Measurements from ENCODE around the gene ASCC2.
"Not testable (repeated sequence)": the region's sequence is repeated elsewhere in the genome, so short reads cannot be mapped to it uniquely, and the experiment has no call there.

The ASCC2 gene

DNA sequence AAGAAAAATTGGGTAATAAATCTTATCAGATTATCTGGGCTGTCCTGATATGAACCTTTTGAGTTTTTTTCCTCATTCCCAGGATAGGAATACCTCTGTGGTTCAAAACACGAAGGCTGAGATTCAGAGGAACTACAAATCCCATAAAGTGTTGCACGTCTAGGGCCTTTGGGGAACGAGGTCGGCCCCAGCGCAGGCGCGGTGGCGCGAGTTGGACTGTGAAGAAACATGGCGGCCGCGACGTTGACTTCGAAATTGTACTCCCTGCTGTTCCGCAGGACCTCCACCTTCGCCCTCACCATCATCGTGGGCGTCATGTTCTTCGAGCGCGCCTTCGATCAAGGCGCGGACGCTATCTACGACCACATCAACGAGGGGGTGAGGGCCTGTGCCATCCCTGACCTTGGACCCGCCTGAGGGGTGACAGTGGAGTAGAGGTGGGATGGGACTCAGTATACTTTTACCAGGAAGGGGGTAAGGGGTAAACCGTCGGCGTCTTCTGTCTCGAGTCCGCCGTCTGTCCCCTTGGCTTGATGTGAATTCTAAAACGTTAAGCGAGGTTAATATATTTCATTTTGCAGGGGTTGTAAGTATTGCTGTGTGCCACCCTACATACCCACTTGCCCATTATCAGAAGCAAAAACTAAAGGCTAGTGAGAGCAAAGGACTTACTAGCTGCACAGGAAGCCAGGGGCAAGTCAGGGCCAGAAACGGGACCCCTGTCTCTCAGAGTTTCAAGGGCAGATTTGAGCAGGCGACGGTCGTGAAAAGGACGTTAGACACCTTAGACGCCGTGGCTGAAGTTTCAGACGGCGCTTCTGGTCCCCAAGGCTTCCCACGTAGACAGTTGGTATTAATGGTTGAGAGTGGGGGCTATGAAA, 70.7 kb downstream of the ASCC2 start, which contains the start of gene UQCR10:
Gene UQCR10 (plus strand): TSS at position 199 of the 881 bp plus-strand sequence. CDS start 30 bp downstream, at position 229.
- H3K27ac Mint-ChIP-seq: peak within 1 kb of the TSS; percentile 95
- H3K27me3 Mint-ChIP-seq: no peaks in the 10 kb centered on the region
- H3K36me3 Mint-ChIP-seq: peaks cover 29% of the 10 kb centered on the region
- ATAC-seq: peak; percentile 90
- no peaks in the 10 kb centered on the region for H3K9me3 Mint-ChIP-seq
- H3K4me1 Mint-ChIP-seq: peaks cover 38% of the 10 kb centered on the region
- peak within 1 kb of the TSS; percentile 99 for H3K4me3 Mint-ChIP-seq

DNA sequence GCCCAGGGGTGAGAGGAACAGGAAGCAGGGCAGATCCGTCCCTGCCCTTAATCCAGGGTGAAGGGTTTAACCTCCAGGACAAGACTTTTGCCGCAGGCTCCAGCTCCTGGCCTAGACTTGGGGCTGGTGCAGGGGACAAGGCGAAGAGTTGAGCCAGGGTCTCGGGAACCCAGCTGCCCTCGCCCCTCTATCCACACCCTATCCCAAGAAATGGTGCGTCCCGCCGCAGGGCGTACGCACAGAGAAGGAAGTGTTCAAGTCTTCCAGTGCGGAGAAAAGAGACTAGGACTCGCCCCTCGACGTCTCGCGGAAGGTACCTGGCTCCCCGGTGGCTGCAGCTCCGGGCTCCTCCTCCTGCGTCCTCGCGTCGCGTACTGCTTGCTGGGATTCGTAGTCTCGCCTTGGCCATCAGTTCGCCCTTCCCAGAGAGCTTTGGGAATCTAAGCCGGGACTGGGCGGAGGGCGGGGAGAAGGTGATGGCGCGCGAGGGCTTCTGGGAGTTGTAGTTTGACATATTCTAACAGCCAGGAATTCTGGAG, 71.4 kb downstream of the ASCC2 start, which contains the start of gene ZMAT5:
Gene ZMAT5 (minus strand): TSS at position 376 of the 539 bp plus-strand sequence. CDS start 18,463 bp downstream, outside the sequence.
- peak; percentile 99 for ATAC-seq
- no peaks in the 10 kb centered on the region for H3K27me3 Mint-ChIP-seq

DNA sequence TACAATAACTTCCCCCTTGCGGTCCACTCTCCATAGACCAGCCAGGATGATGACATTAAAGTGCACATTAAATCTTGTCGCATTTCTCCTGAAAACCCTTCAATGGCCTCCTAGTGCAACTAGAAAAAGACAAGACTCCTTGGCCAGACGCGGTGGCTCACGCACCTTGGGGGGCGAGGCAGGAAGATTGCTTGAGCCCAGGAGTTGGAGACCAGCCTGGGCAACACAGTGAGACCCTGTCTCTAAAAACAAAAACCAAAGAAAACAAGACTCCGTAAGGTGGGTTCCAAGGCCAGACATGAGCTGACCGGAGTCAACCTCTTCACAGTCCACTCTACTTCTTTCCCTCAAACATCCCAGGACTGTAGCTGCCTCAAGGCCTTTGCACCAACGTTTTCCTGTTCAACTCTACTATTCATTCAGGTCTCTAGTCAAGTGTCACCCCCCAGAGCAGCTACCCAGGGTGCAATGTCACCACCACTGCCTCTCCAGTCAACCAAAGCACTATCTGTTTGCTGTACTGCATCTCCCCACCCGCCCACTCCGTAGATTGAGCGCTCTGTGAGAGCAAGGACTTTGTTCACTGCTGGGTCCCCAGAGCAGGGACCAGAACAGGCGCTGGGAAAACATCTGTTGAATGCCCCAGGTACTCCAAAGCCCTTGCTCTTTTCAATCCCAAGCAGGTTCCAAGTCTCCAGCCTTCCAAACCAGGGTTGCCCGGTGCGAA, 72.0 kb downstream of the ASCC2 start:
- peak; percentile 42 for ATAC-seq
- H3K27ac Mint-ChIP-seq: peak overlapping the region; percentile 95
- peak overlapping the region; percentile 99 for H3K4me3 Mint-ChIP-seq
- H3K27me3 Mint-ChIP-seq: no peaks in the 10 kb centered on the region
- peaks cover 24% of the 10 kb centered on the region for H3K36me3 Mint-ChIP-seq
- no peaks in the 10 kb centered on the region for H3K9me3 Mint-ChIP-seq
- peaks cover 38% of the 10 kb centered on the region for H3K4me1 Mint-ChIP-seq

More for the DNA sequence above, 71.4 kb downstream of the ASCC2 start, which contains the start of gene ZMAT5:
- Mint-ChIP-seq H3K4me1 (peaks cover 38% of the 10 kb centered on the region), H3K4me3 (peak within 1 kb of the TSS; percentile 99), H3K9me3 (no peaks in the 10 kb centered on the region), H3K36me3 (peaks cover 24% of the 10 kb centered on the region), H3K27ac (peak within 1 kb of the TSS; percentile 95)

DNA sequence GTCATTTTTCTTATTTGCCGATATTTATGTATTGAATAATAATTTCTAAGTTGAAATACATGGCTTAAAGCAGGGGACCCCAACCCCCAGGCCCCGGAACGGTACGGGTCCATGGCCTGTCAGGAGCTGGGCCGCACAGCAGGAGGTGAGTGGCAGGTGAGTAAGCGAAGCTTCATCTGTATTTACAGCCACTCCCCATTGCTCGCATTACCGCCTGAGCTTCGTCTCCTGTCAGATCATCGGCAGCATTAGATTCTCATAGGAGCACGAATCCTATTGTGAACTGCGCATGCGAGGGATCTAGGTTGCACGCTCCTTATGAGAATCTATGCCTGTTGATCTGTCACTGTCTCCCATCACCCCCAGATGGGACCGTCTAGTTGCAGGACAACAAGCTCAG, 75.8 kb downstream of the ASCC2 start:
- Mint-ChIP-seq H3K4me3 (no peak overlapping the region), H3K27ac (no peak overlapping the region), H3K36me3 (peaks cover 2% of the 10 kb centered on the region), H3K27me3 (no peaks in the 10 kb centered on the region), H3K9me3 (no peaks in the 10 kb centered on the region), H3K4me1 (peaks cover 22% of the 10 kb centered on the region)
- no peak for ATAC-seq

DNA sequence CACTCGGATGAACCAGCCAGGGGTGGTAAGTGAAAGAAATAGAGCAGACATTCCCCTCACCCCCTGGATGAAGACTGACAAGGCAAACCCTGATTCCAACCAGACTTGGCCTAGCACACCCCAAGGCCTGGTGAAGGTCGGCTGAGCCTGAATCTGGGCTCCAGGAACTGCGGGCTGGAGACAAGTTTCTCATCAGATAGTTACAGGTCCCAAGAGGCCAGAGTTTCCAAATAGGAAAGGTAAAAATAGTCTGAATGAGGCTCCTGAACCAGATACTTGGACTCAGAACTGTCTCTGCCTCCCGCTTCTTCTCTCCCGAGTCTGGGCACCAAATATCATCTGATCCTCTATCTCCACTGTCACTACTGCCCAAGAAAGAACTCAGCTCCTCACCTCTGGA, 79.1 kb downstream of the ASCC2 start:
- no peak overlapping the region for H3K27ac Mint-ChIP-seq
- no peak overlapping the region for H3K4me3 Mint-ChIP-seq
- ATAC-seq: no peak
- peaks cover 23% of the 10 kb centered on the region for H3K4me1 Mint-ChIP-seq
- no peaks in the 10 kb centered on the region for H3K27me3 Mint-ChIP-seq
- H3K9me3 Mint-ChIP-seq: no peaks in the 10 kb centered on the region
- no peaks in the 10 kb centered on the region for H3K36me3 Mint-ChIP-seq

DNA sequence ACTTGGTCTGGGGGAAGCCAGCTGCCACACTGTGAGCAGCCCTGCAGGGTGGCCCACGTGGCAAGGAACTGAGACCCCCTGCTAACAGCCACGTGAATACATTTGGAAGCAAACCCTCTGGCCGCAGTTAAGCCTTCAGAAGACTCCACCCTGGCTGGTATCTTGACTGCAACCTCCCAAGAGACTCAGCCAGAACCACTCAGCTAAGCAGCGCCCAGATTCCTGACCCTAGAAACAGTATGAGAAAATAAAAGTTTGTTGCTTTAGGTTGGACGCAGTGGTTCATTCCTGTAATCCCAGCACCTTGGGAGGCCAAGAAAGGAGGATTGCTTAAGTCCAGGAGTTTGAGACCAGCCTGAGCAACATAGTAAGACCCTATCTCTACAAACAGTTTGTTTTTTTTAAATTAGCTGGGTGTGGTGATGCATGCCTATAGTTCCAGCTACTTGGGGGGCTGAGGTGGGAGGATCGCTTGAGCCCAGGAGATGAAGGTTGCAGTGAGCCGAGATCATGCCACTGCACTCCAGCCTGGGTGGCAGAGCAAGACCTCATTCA, 79.9 kb downstream of the ASCC2 start:
- ATAC-seq: no peak
- no peaks in the 10 kb centered on the region for H3K36me3 Mint-ChIP-seq
- H3K27me3 Mint-ChIP-seq: no peaks in the 10 kb centered on the region
- H3K4me3 Mint-ChIP-seq: no peak overlapping the region
- H3K9me3 Mint-ChIP-seq: no peaks in the 10 kb centered on the region
- H3K27ac Mint-ChIP-seq: no peak overlapping the region
- peaks cover 23% of the 10 kb centered on the region for H3K4me1 Mint-ChIP-seq

DNA sequence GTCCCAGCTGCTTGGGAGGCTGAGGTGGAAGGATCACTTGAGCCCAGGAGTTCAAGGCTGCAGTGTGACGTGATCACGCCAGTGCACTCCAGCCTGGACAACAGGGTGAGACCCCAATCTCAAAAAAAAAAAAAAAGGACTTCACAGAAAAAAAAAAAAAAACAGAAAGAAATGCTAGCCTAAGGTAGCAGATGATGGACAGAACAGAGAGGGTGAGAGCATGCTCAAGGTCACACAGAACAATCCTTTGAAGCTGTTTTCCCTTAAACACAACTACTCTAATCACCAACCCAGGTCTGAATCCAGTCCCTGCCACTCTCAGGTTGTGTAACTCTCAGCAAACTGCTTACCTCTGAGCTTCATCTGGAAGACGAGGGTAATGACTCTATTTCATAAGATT, 81.0 kb downstream of the ASCC2 start:
- Mint-ChIP-seq H3K4me3 (no peak overlapping the region), H3K27me3 (no peaks in the 10 kb centered on the region), H3K9me3 (no peaks in the 10 kb centered on the region), H3K36me3 (no peaks in the 10 kb centered on the region), H3K27ac (no peak overlapping the region), H3K4me1 (peaks cover 28% of the 10 kb centered on the region)
- ATAC-seq: no peak

DNA sequence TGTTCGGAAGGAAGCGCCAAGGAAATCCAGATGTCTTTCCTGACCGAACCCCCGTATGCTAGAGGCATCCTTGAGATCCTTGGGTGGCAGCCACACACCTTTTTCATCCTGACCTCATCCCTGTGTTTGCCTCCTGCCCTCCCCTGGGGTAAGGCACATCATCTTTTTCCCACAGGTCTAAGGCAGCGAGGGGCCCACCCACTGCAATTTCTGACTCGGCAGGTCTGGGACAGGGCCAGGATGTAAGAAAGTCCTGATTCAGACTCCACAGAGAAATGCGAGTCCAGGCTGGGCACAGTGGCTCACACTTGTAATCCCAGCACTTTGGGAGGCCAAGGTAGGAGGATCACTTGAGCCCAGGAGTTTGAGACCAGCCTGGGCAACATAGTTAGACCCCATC, 81.7 kb downstream of the ASCC2 start:
- Mint-ChIP-seq H3K9me3 (no peaks in the 10 kb centered on the region), H3K27me3 (no peaks in the 10 kb centered on the region), H3K36me3 (no peaks in the 10 kb centered on the region), H3K4me1 (peaks cover 30% of the 10 kb centered on the region), H3K27ac (no peak overlapping the region), H3K4me3 (no peak overlapping the region)
- ATAC-seq: no peak

DNA sequence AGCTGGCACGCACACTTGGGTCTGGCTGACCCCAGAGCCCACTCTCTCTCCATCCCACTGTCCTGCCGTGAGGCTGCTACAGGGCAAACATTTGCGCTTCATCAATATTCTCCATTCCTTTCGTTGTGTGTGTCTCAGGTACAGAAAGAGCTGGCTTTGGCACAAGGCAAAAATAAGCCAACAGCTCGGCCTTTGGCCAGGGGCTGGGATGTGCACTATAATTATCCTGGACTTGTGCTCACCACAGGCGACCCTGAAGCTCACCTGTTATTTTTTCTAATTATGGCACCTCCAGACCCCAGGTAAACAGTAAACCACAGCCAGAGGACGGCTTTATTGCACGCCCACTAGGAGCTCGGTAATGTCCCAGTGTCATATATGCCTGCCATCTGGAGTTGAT, 82.2 kb downstream of the ASCC2 start:
- H3K4me1 Mint-ChIP-seq: peaks cover 30% of the 10 kb centered on the region
- H3K27ac Mint-ChIP-seq: no peak overlapping the region
- H3K4me3 Mint-ChIP-seq: no peak overlapping the region
- no peaks in the 10 kb centered on the region for H3K36me3 Mint-ChIP-seq
- ATAC-seq: no peak
- H3K9me3 Mint-ChIP-seq: no peaks in the 10 kb centered on the region
- no peaks in the 10 kb centered on the region for H3K27me3 Mint-ChIP-seq

DNA sequence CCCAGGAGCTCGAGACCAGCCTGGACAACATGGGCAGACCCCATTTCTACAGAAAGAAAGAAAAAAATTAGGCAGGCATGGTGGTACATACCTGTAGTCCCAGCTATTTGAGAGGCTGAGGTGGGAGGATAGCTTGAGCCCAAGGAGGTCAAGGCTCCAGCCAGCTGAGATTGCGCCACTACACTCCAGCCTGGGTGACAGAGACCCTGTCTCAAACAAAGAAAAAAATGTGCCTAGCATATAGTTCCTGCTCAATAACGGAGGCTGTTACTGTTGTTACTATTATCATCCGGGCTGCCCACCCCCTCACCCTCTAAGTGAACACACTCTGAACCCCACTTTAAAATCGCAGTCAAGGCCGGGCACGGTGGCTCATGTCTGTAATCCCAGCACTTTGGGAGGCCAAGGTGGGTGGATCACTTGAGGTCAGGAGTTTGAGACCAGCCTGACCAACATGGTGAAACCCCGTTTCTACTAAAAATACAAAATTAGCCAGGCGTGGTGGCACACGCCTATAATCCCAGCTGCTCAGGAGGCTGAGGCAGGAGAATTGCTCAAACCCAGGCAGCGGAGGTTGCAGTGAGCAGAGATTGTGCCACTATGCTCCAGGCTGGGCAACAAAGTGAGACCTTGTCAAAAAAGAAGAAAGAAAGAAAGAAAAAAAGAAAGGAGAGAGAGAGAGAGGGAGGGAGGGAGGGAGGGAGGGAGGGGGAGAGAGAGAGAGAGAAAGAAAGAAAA, 83.2 kb downstream of the ASCC2 start:
- H3K36me3 Mint-ChIP-seq, H3K27me3 Mint-ChIP-seq, H3K27ac Mint-ChIP-seq, H3K4me3 Mint-ChIP-seq, H3K9me3 Mint-ChIP-seq, ATAC-seq: not testable (repeated sequence)
- peaks cover 30% of the 10 kb centered on the region for H3K4me1 Mint-ChIP-seq

DNA sequence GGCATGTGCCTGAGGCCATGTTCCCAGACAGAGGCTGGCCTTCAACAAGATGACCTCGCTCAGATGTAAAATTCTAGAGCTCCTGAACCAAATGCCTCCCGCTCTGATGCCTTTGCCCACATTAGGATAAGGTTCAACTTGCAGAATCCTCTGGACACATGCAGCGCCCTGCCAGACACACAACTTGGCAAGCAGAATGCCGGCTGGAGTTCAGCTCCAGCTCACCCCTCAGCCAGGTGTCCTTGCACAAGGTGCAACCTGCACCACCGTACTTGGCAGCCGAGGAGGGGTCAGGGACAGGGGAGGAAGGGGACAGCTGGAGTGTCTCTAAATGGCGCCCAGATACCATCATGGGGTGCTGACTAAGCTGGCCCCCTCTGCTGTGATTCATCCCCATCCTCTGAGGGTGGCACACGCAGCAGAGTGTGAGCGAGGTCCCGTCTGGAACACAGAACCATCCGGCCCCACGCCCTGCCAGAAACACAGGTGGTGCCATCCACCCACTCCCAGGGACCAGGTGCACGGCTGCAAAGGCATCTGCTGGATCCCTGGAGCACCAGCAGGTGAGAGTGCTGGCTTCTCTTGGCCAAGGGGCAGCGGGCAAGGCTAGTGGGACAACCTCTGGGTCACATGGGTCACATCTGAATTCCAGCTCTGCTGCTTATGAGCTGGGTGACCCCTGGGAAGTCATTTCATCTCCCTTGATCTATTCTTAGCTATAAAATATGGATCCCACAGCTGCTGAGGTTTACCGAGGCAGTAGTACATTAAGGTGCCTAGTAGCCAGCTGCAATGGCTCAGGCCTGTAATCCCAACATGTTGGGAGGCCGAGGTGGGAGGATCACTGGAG, 84.0 kb downstream of the ASCC2 start:
- H3K27ac Mint-ChIP-seq: no peak overlapping the region
- peaks cover 16% of the 10 kb centered on the region for H3K36me3 Mint-ChIP-seq
- no peaks in the 10 kb centered on the region for H3K27me3 Mint-ChIP-seq
- H3K4me1 Mint-ChIP-seq: peaks cover 26% of the 10 kb centered on the region
- H3K4me3 Mint-ChIP-seq: no peak overlapping the region
- H3K9me3 Mint-ChIP-seq: no peaks in the 10 kb centered on the region
- no peak for ATAC-seq

DNA sequence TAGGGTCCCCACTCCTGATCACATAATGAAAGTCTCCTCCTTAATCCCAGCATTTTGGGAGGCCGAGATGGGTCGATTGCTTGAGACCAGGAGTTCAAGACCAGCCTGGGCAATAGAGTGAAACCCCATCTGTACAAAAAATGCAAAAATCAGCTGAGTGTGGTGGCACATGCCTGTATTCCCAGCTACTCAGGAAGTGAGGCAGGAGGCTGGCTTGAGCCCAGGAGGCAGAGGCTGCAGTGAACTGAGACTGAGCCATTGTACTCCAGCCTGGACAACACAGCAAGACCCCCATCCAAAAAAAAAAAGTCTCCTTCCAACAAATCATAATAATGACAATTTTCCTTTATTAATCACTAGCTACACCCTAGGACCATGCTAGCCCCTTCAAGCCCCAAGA, 86.4 kb downstream of the ASCC2 start:
- no peak overlapping the region for H3K4me3 Mint-ChIP-seq
- no peaks in the 10 kb centered on the region for H3K27me3 Mint-ChIP-seq
- H3K9me3 Mint-ChIP-seq: no peaks in the 10 kb centered on the region
- no peak overlapping the region for H3K27ac Mint-ChIP-seq
- peaks cover 24% of the 10 kb centered on the region for H3K4me1 Mint-ChIP-seq
- H3K36me3 Mint-ChIP-seq: peaks cover 30% of the 10 kb centered on the region
- ATAC-seq: no peak

DNA sequence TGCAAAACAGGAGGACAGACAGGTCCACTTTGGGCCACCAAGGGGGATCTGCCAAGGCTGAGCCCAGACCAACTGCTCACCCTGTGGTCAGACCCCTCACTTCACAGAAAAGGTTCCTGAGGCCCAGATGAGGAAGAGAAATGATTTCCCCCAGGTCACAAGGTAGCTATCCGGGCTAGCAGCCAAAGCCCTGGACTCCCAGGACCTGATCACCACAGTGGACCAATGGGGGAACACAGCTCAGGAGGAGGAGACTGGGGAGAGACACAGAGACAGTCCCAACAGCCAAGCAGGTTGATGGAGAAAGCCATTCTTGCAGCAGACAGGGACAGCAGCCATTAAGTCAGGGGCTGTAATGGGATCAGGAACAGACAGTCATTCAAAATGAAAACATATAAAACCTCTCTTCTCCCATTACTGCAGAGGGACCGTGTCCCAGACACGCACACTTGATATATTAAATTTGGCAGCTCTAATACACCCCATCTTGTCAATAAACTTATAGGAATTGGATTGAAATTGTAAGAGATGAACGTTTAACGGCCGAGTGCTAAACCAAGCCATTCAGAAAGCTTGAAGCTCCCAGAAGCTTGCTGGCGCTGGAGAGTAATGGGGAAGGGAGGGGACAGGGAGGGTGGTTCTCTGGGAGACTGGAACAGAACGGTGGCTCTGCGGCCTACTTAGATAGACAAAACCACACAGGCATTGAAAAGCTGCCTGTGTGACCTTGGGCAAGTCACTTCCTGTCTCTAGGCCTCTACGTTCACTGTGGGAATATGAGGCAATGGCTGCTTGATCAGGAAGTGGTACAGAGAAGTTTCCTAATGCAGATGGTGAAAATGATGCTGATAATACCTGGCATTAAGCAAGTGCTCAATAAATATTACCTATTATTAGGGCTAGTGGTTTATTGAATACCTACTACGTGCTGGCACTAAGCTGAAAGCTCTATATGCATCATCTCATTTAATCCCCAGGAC, 87.2 kb downstream of the ASCC2 start:
- Mint-ChIP-seq H3K36me3 (peaks cover 30% of the 10 kb centered on the region), H3K27ac (no peak overlapping the region), H3K4me3 (no peak overlapping the region), H3K9me3 (no peaks in the 10 kb centered on the region), H3K27me3 (no peaks in the 10 kb centered on the region), H3K4me1 (peaks cover 21% of the 10 kb centered on the region)
- ATAC-seq: no peak

Measured in stimulated activated memory B cell treated with anti-CD40 and anti-IgM and Interleukin-4, amounts not matched to agents 10 μg/mL and 1 μg/mL and 100 μg/mL, for 72 hours (primary cell).